Colonic mucosa (tissue), 4 donors: ENCODE measurements around the gene NPAS3. TPM values are rescaled to one million over a fixed set of nuclear protein-coding genes. Genes with fewer than 3 reads are reported as not detected.

Source experiments
- DNase-seq: peaks from one replicate; pipeline ENCODE4 v3.0.0-alpha.2; 2020
- H3K27ac ChIP-seq: fragments of 200-600 bp; one replicate; pipeline ENCODE4 v1.8.0; 2021
- H3K27me3 ChIP-seq: fragments of 200-600 bp; one replicate; pipeline ENCODE4 v1.8.0; 2021
- H3K36me3 ChIP-seq: fragments of 200-600 bp; one replicate; pipeline ENCODE4 v1.8.0; 2021
- H3K4me1 ChIP-seq: fragments of 200-600 bp; one replicate; pipeline ENCODE4 v1.8.0; 2021; ENCODE audit warnings: mild to moderate bottlenecking
- H3K4me3 ChIP-seq: fragments of 200-600 bp; one replicate; pipeline ENCODE4 v1.8.0; 2021
- H3K9ac ChIP-seq, 2 donors: one replicate each; pipeline ENCODE4 v1.7.0; 2013; ENCODE audit warnings: control low read depth in 2 of 2, low read depth in 2 of 2, low read length in 2 of 2
- H3K9me3 ChIP-seq: fragments of 200-600 bp; one replicate; pipeline ENCODE4 v1.8.0; 2021
- CTCF ChIP-seq: fragments of 200-600 bp; IDR thresholded peaks from one replicate; pipeline ENCODE4 v1.8.0; 2022; ENCODE audit warnings: antibody characterized with exemption, mild to moderate bottlenecking
- intact Hi-C: fragments of 100-400 bp; cut with DNase I; formaldehyde crosslinking; loops from one replicate; pipeline ENCODE4 v1.14.1; 2022
- total RNA-seq, 2 donors: library from RNA; stranded (reverse); fragmentation: NEBNext Ultra II Directional in 1 of 2; extraction: Animal tissue kit (Norgen Biotek cat#: 25700) in 1 of 2; gene quantifications; one replicate each; pipeline ENCODE4 v1.2.1, GENCODE V29; 2021
- donor health status: healthy.
- donor health status: DM: no; HTN: no; CAD: no.
- donor health status: DM: no; HTN: no; CAD: no.

NPAS3 gene
- total RNA-seq, 2 donors from 2014 or later = 0.79 to 1.6 TPM

- Histone ChIP-seq H3K4me1 (no peaks in the 10 kb centered on the region), H3K9ac (no peak overlapping the region), H3K9me3 (no peaks in the 10 kb centered on the region), H3K4me3 (no peak overlapping the region), H3K27me3 (no peaks in the 10 kb centered on the region), H3K27ac (no peak overlapping the region), H3K36me3 (no peaks in the 10 kb centered on the region)
- no peak for TF ChIP-seq CTCF
- no peak for DNase-seq
- intact Hi-C loops = no loop called here
Measured at GRCh38 chr14:33629792-33630191, 691.1 kb downstream of the NPAS3 start.

- Histone ChIP-seq H3K9ac (no peak overlapping the region), H3K4me3 (no peak overlapping the region), H3K27ac (no peak overlapping the region), H3K4me1 (no peaks in the 10 kb centered on the region), H3K9me3 (no peaks in the 10 kb centered on the region), H3K27me3 (no peaks in the 10 kb centered on the region), H3K36me3 (no peaks in the 10 kb centered on the region)
- no peak for TF ChIP-seq CTCF
- intact Hi-C loops = no loop called here
- no peak for DNase-seq
Measured at GRCh38 chr14:33631021-33631420, 692.3 kb downstream of the NPAS3 start.

DNA sequence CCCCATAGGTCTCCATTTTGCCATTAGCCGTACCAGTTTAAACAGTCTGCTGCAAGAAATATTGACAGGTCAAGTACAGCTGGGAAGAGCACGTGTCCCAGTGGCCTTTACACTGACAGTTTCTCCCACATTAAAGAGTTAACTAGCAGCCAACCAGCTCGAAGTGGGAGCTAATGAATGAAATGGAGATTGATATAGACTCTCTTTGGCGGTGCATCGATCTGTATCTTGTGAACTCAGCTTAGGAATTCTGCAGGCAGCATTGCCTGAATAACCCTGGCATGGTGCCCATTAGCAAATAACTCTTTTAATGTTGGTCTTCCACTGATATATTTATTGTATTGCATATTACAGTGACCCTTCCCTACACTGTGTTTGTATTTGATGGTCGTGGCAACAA is 692.8 kb downstream of the NPAS3 start:
- H3K4me1 ChIP-seq = no peaks in the 10 kb centered on the region
- DNase-seq = no peak
- H3K9ac ChIP-seq = no peak overlapping the region
- no peak overlapping the region for H3K27ac ChIP-seq
- H3K9me3 ChIP-seq = no peaks in the 10 kb centered on the region
- no peaks in the 10 kb centered on the region for H3K27me3 ChIP-seq
- TF ChIP-seq CTCF = no peak
- H3K4me3 ChIP-seq = no peak overlapping the region
- intact Hi-C loops = no loop called here
- no peaks in the 10 kb centered on the region for H3K36me3 ChIP-seq

GRCh38 chr14:33634631-33635030 is 696.0 kb downstream of the NPAS3 start:
- Histone ChIP-seq H3K9ac (no peak overlapping the region), H3K36me3 (no peaks in the 10 kb centered on the region), H3K9me3 (no peaks in the 10 kb centered on the region), H3K27ac (no peak overlapping the region), H3K4me3 (no peak overlapping the region), H3K27me3 (no peaks in the 10 kb centered on the region), H3K4me1 (no peaks in the 10 kb centered on the region)
- DNase-seq = no peak
- TF ChIP-seq CTCF = no peak
- intact Hi-C loops = no loop called here

DNA sequence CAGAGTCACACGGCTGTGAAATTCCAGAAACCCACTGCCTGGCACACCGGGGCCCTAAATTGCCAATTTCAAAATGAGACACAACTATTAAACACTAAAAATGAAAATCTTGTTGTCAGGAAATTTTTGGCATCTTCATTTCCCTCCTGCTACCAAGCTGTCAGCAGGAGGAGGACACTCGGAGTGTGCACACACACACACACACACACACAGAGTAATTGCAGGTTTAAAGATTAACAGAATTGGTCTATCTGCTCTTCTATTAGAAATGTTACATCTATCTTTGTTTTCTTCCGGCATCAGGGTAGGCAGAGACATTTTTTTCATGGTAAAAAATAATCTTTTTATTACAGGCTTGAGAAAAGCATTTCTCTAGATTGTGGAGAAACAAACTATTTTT is 698.0 kb downstream of the NPAS3 start:
- H3K36me3 ChIP-seq = no peaks in the 10 kb centered on the region
- no peak for TF ChIP-seq CTCF
- intact Hi-C loops = no loop called here
- H3K27ac ChIP-seq = no peak overlapping the region
- no peak for DNase-seq
- H3K4me1 ChIP-seq = no peaks in the 10 kb centered on the region
- H3K9me3 ChIP-seq = no peaks in the 10 kb centered on the region
- no peaks in the 10 kb centered on the region for H3K27me3 ChIP-seq
- no peak overlapping the region for H3K9ac ChIP-seq
- no peak overlapping the region for H3K4me3 ChIP-seq

- Histone ChIP-seq H3K4me1 (no peaks in the 10 kb centered on the region), H3K9me3 (no peaks in the 10 kb centered on the region), H3K9ac (no peak overlapping the region), H3K27ac (no peak overlapping the region), H3K4me3 (no peak overlapping the region), H3K27me3 (no peaks in the 10 kb centered on the region), H3K36me3 (no peaks in the 10 kb centered on the region)
- DNase-seq = no peak
- no peak for TF ChIP-seq CTCF
- intact Hi-C loops = no loop called here
Measured at GRCh38 chr14:33642080-33642479, 703.4 kb downstream of the NPAS3 start.
